Colonic mucosa (tissue), 4 donors: ENCODE data around the gene WNK2. TPM values are rescaled to one million over a fixed set of nuclear protein-coding genes. Genes with fewer than 3 reads are reported as not detected.

Experiments used
- DNase-seq: peaks from one replicate; pipeline ENCODE4 v3.0.0-alpha.2; 2020
- H3K27ac ChIP-seq: fragments of 200-600 bp; one replicate; pipeline ENCODE4 v1.8.0; 2021
- H3K27me3 ChIP-seq: fragments of 200-600 bp; one replicate; pipeline ENCODE4 v1.8.0; 2021
- H3K36me3 ChIP-seq: fragments of 200-600 bp; one replicate; pipeline ENCODE4 v1.8.0; 2021
- H3K4me1 ChIP-seq: fragments of 200-600 bp; one replicate; pipeline ENCODE4 v1.8.0; 2021; ENCODE audit warnings: mild to moderate bottlenecking
- H3K4me3 ChIP-seq: fragments of 200-600 bp; one replicate; pipeline ENCODE4 v1.8.0; 2021
- H3K9ac ChIP-seq, 2 donors: one replicate each; pipeline ENCODE4 v1.7.0; 2013; ENCODE audit warnings: control low read depth in 2 of 2, low read depth in 2 of 2, low read length in 2 of 2
- H3K9me3 ChIP-seq: fragments of 200-600 bp; one replicate; pipeline ENCODE4 v1.8.0; 2021
- intact Hi-C: fragments of 100-400 bp; cut with DNase I; formaldehyde crosslinking; loops from one replicate; pipeline ENCODE4 v1.14.1; 2022
- total RNA-seq, 2 donors: library from RNA; stranded (reverse); fragmentation: NEBNext Ultra II Directional in 1 of 2; extraction: Animal tissue kit (Norgen Biotek cat#: 25700) in 1 of 2; gene quantifications; one replicate each; pipeline ENCODE4 v1.2.1, GENCODE V29; 2021
- TF ChIP-seq, protein P1 (sequence below): fragments of 200-600 bp; IDR thresholded peaks from one replicate; pipeline ENCODE4 v1.8.0; 2022; ENCODE audit warnings: antibody characterized with exemption, mild to moderate bottlenecking
- donor health status: healthy.
- donor health status: DM: no; HTN: no; CAD: no.
- donor health status: DM: no; HTN: no; CAD: no.

Gene WNK2
- total RNA-seq, 2 donors from 2014 or later, result 161 to 238 TPM

- Histone ChIP-seq H3K4me1 (no peaks in the 10 kb centered on the region), H3K9me3 (no peaks in the 10 kb centered on the region), H3K27me3 (no peaks in the 10 kb centered on the region), H3K9ac (no peak overlapping the region), H3K27ac (no peak overlapping the region), H3K36me3 (no peaks in the 10 kb centered on the region), H3K4me3 (no peak overlapping the region)
- intact Hi-C loops, result no loop called here
- TF ChIP-seq, protein P1, sequence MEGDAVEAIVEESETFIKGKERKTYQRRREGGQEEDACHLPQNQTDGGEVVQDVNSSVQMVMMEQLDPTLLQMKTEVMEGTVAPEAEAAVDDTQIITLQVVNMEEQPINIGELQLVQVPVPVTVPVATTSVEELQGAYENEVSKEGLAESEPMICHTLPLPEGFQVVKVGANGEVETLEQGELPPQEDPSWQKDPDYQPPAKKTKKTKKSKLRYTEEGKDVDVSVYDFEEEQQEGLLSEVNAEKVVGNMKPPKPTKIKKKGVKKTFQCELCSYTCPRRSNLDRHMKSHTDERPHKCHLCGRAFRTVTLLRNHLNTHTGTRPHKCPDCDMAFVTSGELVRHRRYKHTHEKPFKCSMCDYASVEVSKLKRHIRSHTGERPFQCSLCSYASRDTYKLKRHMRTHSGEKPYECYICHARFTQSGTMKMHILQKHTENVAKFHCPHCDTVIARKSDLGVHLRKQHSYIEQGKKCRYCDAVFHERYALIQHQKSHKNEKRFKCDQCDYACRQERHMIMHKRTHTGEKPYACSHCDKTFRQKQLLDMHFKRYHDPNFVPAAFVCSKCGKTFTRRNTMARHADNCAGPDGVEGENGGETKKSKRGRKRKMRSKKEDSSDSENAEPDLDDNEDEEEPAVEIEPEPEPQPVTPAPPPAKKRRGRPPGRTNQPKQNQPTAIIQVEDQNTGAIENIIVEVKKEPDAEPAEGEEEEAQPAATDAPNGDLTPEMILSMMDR, result no peak
- no peak for DNase-seq
These were observed 60.2 kb downstream of the WNK2 start for GRCh38 chr9:93244101-93244500.

GRCh38 chr9:93244510-93245436 is 60.8 kb downstream of the WNK2 start:
- H3K27me3 ChIP-seq, result no peaks in the 10 kb centered on the region
- no peaks in the 10 kb centered on the region for H3K9me3 ChIP-seq
- H3K36me3 ChIP-seq, result no peaks in the 10 kb centered on the region
- no peak overlapping the region for H3K4me3 ChIP-seq
- peak; percentile 52 for DNase-seq
- TF ChIP-seq, protein P1, result no peak
- H3K9ac ChIP-seq, result no peak overlapping the region
- H3K27ac ChIP-seq, result no peak overlapping the region
- no peaks in the 10 kb centered on the region for H3K4me1 ChIP-seq
- intact Hi-C loops, result no loop called here

GRCh38 chr9:93245437-93245970 is 61.6 kb downstream of the WNK2 start:
- DNase-seq, result no peak
- Histone ChIP-seq H3K4me1 (no peaks in the 10 kb centered on the region), H3K4me3 (no peak overlapping the region), H3K9me3 (no peaks in the 10 kb centered on the region), H3K27me3 (no peaks in the 10 kb centered on the region), H3K36me3 (no peaks in the 10 kb centered on the region), H3K27ac (no peak overlapping the region), H3K9ac (no peak overlapping the region)
- intact Hi-C loops, result no loop called here
- TF ChIP-seq, protein P1, result no peak

GRCh38 chr9:93246111-93246510 is 62.2 kb downstream of the WNK2 start:
- Histone ChIP-seq H3K27me3 (no peaks in the 10 kb centered on the region), H3K36me3 (no peaks in the 10 kb centered on the region), H3K9me3 (no peaks in the 10 kb centered on the region), H3K4me3 (no peak overlapping the region), H3K9ac (no peak overlapping the region), H3K27ac (no peak overlapping the region), H3K4me1 (no peaks in the 10 kb centered on the region)
- intact Hi-C loops, result no loop called here
- DNase-seq, result no peak
- TF ChIP-seq, protein P1, result no peak

GRCh38 chr9:93246526-93246925 is 62.6 kb downstream of the WNK2 start:
- Histone ChIP-seq H3K9ac (no peak overlapping the region), H3K36me3 (no peaks in the 10 kb centered on the region), H3K9me3 (no peaks in the 10 kb centered on the region), H3K4me1 (no peaks in the 10 kb centered on the region), H3K27ac (no peak overlapping the region), H3K27me3 (no peaks in the 10 kb centered on the region), H3K4me3 (no peak overlapping the region)
- DNase-seq, result no peak
- intact Hi-C loops, result no loop called here
- TF ChIP-seq, protein P1, result no peak
